NCI-H2081 (cell line): ENCODE data around the gene COX6A2.

Experiments used
- DNase-seq, 2 experiments: peaks; one replicate each; lab custom pipeline; 2025; lab: John Stamatoyannopoulos, UW

The COX6A2 gene

GRCh38 chr16:31428279-31428597, at the start of gene COX6A2:
Gene COX6A2, minus strand, starts transcription at chr16:31428360. Its CDS starts 35 bp downstream, at chr16:31428325.
- DNase-seq, result no peak

DNA sequence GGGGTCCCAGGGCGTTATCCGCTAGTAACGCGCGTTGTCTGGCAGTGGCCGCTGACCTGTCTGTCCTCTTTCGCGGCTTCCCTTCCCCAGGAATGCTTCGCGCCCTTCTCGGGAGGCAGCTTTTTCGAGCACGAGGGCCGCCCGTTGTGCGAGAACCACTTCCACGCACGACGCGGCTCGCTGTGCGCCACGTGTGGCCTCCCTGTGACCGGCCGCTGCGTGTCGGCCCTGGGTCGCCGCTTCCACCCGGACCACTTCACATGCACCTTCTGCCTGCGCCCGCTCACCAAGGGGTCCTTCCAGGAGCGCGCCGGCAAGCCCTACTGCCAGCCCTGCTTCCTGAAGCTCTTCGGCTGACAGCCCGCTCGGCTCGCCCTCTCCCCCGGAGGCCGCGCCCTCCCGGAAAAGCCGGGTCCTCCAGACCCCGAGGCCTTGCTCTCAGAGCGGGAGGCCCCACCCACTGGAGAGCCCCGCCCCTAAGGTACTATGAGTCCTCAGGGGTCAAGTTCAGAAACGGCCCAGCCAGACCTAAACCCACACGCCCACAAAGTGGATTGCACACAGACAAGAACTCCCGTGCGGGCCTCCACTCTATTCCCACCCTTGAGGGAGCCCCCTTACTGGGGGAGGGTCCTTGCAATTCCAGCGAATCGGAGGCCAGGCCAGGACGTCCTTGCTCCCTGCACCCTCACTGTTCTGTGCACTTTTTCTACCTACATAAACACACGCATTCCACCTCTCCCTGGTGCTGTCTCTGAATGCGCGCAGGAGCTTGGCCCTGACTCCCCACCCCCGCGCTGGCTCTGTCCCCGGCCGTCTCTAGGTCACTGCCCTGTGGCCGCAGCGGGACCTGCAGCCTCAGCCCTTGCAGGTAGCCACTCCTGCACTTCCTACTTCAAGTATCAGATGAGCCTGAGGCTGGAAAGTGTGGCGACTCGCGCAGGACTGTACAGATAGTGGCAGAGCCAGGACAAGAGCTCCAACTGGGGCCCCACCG, 49.4 kb upstream of the COX6A2 start:
- DNase-seq, result no peak

- DNase-seq, result no peak
Measured at GRCh38 chr16:31476303-31477219, 48.4 kb upstream of the COX6A2 start.

- DNase-seq, result no peak
Measured at GRCh38 chr16:31475946-31476302, 47.8 kb upstream of the COX6A2 start.

DNA sequence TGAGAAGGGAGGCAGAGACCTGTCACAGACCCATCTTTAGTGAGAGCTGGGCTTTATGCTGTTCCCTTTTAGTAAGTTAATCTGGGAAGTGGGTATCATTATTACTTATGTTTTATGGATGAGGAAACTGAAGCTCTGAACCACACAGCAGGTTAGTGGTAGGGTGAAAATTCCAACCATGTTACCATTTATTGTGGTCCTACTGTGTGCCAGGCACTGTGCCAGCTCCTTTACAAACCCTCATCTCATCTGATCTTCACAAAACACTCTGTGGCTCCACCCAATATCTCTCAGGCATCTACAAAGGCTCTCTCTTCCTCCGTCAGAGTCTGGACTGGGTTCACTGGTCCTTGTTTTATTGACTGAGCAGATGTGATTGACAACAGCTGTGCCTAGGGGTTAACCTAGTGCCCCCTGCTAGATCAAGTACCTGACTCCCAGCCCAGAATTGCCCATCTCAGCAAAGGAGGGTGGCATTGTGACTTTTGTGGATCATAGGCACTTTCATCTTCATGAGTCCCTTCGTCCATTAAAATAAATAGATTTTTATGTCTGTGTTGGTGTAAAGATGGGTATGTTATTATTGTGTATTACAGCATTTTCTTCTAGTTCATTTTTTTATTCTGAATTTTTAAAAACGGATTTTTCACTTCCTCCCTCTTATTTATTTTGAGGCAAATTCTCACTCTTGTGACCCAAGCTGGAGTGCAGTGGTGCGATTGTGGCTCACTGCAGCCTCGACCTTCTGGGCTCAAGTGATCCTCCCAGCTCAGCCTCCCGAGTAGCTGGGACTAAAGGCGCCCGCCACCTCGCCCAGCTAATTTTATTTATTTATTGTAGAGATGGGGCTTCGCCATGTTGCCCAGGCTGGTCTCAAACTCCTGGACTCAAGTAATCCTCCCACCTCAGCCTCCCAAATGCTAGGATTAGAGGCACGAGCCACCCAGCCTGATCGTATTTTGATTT, 46.9 kb upstream of the COX6A2 start:
- DNase-seq, result no peak

- no peak for DNase-seq
Measured at GRCh38 chr16:31474173-31474714, 46.1 kb upstream of the COX6A2 start.

DNA sequence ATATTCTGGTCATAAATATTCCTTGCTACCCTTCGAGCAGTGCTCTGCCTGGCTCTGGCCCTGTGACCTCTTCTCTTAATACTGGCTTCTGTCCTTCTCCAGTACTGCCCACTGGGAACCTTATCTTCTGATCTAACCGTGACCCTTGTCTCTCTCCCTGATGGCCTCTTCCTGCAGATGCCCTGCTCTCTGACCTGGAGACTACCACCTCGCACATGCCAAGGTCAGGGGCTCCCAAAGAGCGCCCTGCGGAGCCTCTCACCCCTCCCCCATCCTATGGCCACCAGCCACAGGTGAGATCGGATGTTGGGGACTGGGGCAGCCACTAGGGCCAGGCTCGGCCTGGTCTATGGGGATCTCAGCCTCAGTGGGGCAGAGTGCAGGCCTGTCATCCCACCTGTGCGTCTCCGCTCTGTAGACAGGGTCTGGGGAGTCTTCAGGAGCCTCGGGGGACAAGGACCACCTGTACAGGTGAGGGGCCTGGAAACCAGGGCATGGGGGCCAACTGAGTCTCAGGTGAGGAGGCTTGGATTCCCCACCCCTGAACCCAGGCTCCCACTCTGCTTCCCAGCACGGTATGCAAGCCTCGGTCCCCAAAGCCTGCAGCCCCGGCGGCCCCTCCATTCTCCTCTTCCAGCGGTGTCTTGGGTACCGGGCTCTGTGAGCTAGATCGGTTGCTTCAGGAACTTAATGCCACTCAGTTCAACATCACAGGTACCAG, 45.3 kb upstream of the COX6A2 start:
- DNase-seq, result no peak

DNA sequence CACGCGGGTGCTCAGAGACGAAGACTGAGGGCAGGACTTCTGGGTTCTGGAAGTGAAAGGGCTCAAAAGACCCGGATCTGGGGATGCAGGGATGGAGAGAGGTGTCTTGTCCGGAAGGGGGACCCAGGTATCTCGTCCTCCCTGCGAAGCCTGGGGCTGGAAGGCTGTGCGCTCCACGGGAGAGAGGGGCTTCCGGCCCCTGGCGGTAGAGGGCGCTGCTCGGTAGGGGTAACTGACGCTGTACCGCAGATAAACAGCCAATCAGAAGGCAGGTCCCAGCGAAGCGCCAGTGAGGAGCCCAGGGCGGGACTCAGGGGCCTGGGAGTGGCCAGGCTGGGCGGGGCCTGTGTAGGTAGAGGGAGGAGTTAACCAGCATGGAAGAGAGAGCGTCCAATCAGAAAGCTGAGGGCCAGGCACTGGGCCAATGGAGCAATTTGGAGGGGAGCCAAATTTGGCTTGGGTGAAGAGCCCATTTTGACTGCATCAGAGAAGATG, 44.6 kb upstream of the COX6A2 start:
- peak; percentile 66 to 67 for DNase-seq

GRCh38 chr16:31471875-31472708, 43.9 kb upstream of the COX6A2 start, which contains the start of gene TGFB1I1:
Gene TGFB1I1, plus strand, starts transcription at chr16:31472152. Its CDS starts 37 bp downstream, at chr16:31472189.
- no peak for DNase-seq

DNA sequence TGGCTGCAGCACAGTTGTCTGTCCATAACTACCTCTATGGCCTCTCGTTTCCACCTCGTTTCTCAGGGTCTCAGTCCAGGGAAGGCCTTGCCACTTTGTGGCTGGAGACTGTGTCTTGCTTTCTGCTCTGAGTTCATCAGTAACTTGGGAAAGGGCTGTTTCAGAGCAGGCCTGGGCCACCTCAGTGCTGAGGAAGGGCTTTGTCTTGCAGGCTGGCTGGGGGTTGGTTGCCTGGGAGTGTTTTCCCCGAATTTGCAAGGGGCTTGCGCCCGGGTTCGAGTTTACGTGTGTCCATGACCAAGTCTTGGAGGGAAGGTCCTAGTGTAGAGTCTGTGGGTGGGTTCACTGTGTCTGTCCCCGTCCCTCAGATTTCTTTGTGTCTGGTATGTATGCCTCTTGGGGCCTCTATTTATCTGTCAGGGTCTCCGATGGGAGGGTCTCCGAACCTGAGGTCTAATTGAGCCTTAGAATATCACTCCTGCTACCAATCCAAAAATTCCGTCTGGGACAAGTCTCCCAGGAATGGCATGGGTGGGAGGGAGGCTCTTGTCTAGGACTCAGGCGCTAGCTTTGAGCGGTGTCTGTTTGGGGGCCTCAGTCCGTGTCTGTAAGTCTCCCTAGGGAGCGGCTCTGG, 43.2 kb upstream of the COX6A2 start:
- DNase-seq, result no peak

GRCh38 chr16:31470615-31471014, 42.5 kb upstream of the COX6A2 start:
- DNase-seq, result no peak

- DNase-seq, result no peak
Measured at GRCh38 chr16:31467858-31468257, 39.7 kb upstream of the COX6A2 start.

DNA sequence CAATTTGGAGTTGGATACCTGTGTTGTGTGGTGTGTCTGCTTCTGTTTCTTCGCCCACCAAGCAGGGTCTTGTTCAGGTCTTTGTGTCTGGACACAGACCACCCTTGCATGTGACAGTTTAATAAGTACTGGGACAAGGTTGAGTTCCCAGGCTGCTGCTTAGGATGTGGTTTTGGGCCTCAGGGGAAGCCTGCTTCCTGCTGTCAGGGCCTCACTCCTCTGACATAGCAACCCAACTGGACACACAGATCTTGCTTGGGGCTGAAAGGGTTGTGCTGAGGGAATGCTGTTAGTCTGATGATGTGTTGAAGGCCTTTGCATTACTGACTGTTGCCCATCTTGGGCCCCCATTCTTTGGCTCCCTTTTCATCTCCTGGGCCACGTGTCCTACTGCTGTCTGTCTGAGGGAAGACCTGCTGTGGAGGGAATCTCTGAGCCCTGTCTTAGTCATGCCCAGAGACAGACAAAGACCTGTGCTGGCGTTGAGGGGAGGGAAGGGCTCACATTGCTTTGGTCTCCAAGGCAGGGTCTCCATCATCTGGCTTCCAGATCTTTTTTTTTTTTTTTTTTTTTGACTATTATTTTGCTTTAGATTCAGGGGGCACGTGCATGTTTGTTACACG, 39.1 kb upstream of the COX6A2 start:
- DNase-seq, result no peak

DNA sequence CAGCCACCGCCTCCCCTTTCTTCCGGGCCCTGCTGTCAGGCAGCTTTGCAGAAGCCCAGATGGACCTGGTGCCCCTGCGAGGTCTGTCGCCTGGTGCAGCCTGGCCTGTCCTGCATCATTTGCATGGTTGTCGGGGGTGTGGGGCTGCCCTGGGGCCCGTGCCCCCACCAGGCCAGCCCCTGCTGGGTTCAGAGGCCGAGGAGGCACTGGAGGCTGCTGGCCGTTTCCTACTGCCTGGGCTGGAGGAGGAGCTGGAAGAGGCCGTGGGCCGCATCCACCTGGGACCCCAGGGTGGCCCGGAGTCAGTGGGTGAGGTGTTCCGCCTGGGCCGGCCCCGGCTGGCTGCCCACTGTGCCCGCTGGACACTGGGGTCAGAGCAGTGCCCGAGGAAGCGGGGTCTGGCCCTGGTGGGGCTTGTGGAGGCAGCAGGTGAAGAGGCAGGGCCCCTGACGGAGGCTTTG, 38.3 kb upstream of the COX6A2 start:
- DNase-seq, result no peak

DNA sequence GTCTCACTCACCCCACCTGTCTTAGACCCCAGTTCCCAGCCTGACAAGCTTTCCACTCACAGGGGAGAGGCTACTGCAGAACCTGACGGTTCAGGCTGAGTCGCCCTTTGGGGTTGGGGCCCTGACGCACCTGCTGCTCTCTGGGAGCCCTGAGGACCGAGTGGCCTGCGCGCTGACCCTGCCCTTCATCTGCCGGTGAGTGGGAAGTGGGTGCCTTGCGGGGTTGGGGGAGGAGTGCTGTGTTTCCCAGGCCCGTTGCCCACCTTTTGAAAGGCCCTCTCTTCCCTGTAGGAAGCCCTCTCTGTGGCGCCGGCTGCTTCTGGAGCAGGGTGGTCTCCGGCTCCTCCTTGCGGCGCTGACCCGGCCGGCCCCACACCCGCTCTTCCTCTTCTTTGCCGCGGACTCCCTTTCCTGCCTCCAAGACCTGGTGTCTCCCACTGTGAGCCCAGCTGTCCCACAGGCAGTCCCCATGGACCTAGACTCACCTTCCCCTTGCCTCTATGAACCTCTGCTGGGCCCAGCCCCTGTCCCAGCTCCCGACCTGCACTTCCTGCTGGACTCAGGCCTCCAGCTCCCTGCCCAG, 37.7 kb upstream of the COX6A2 start:
- DNase-seq, result no peak

DNA sequence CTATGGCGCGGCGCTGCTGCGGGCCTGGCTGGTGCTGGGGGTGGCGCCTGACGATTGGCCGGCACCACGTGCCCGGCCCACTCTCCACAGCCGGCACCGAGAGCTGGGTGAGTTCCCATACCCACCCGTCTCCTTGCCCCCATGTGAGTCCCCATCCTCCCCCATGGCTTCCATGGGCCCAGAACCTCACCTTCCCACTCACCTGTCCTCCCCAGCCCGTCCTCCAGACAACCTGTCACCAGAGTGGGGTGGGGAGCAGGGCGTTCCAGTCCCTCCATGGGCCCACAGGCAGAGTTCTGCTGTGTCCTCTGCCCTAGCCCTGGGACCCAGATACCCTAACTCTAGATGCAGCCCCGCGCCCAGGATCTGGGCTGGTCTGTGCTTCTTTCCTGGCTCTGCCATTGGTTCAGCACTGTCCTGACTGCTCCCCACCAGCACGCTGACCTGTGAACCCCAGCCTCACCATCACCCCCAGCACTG, 36.7 kb upstream of the COX6A2 start:
- DNase-seq, result no peak

GRCh38 chr16:31464348-31464769, 36.2 kb upstream of the COX6A2 start:
- DNase-seq, result no peak
